Body of pancreas (tissue), 4 donors: ENCODE results near the gene TTC28. TPM values are rescaled to one million over a fixed set of nuclear protein-coding genes. Genes with fewer than 3 reads are reported as not detected.
"Not testable (repeated sequence)": the region's sequence is repeated elsewhere in the genome, so short reads cannot be mapped to it uniquely, and the experiment has no call there.

Experiments used
- ATAC-seq: fragments of 150-250 bp; one replicate; pipeline ENCODE4 v1.9.1; 2016
- DNase-seq, 4 donors: peaks; one replicate each; pipeline ENCODE4 v3.0.0-alpha.2; 2019
- H3K27ac ChIP-seq, 4 donors: fragments of 200-600 bp; sonication (generic); 1 replicate in 3 of 4; 2 replicates in 1 of 4; pipeline versions ENCODE4 v1.5.1 to v1.6.1; 2016 to 2019; ENCODE audit warnings: mild to moderate bottlenecking in 1 of 4, mixed read lengths in 1 of 4, moderate library complexity in 1 of 4
- H3K27me3 ChIP-seq, 2 donors: fragments of 200-600 bp; sonication (generic); one replicate each; pipeline ENCODE4 v1.6.0; 2016; ENCODE audit warnings: mild to moderate bottlenecking in 1 of 2
- H3K36me3 ChIP-seq, 2 donors: fragments of 200-600 bp; sonication (generic); replicated peaks in 1 of 2; 2 replicates each; pipeline ENCODE4 v1.5.1; 2016; ENCODE audit warnings: low read depth in 2 of 2; ENCODE audit not compliant: insufficient read depth in 1 of 2
- H3K4me1 ChIP-seq: fragments of 200-600 bp; sonication (generic); one replicate; pipeline ENCODE4 v1.6.0; 2016
- H3K4me3 ChIP-seq, 2 donors: fragments of 200-600 bp; sonication (generic); 1 replicate in 1 of 2; 2 replicates in 1 of 2; pipeline ENCODE4 v1.5.1; 2016 to 2019
- H3K9me3 ChIP-seq, 3 donors: fragments of 200-600 bp; sonication (generic); 1 replicate in 2 of 3; 2 replicates in 1 of 3; pipeline ENCODE4 v1.5.1; 2016
- CTCF ChIP-seq, 7 experiments: fragments of 450-650 bp in 4 of 7; fragments of 200-600 bp in 3 of 7; sonication (generic) in 3 of 7; IDR thresholded peaks; one replicate each; pipeline ENCODE4 v1.5.1; 2016 to 2019; ENCODE audit warnings: antibody characterized with exemption in 7 of 7
- POLR2A ChIP-seq, 3 donors: fragments of 450-650 bp; IDR thresholded peaks; one replicate each; pipeline ENCODE4 v1.6.1; 2016; ENCODE audit warnings: antibody characterized with exemption in 3 of 3, mild to moderate bottlenecking in 2 of 3
- WGBS, 2 donors: methylation state at CpG; one replicate each; pipeline ENCODE4 v1.1.5; 2017; 5-methylcytosine and 5-hydroxymethylcytosine counted together
- intact Hi-C: fragments of 100-400 bp; cut with DNase I; formaldehyde crosslinking; loops from one replicate; pipeline ENCODE4 v1.15.1; 2023
- total RNA-seq, 2 donors: library from RNA; depleted of rRNA; stranded (reverse); fragments of >200 nt; gene quantifications; one replicate each; pipeline ENCODE4 v1.1.0, GENCODE V29; 2016

Gene TTC28
- total RNA-seq, 2 donors from 2014 or later: 21.0 to 87.3 TPM

- H3K9me3 ChIP-seq: no peaks in the 10 kb centered on the region
- ATAC-seq (no peak), DNase-seq (no peak)
- H3K27ac ChIP-seq: no peak overlapping the region
- WGBS, 2 donors: 75 to 84% methylated on average over 3 of the region's 3 CpGs
- H3K4me1 ChIP-seq: no peaks in the 10 kb centered on the region
- no peak overlapping the region for H3K4me3 ChIP-seq
- no peaks in the 10 kb centered on the region for H3K27me3 ChIP-seq
- intact Hi-C loops: no loop called here
- TF ChIP-seq CTCF (IDR thresholded peaks at IDR 0.05): no peak
- no peak for TF ChIP-seq POLR2A (IDR thresholded peaks at IDR 0.05)
- H3K36me3 ChIP-seq: no peaks in the 10 kb centered on the region
Observed at GRCh38 chr22:28710576-28711191, 31.0 kb upstream of the TTC28 start.

- no peaks in the 10 kb centered on the region for H3K36me3 ChIP-seq
- ATAC-seq (no peak), DNase-seq (no peak)
- H3K4me3 ChIP-seq: no peak overlapping the region
- H3K4me1 ChIP-seq: no peaks in the 10 kb centered on the region
- H3K27me3 ChIP-seq: no peaks in the 10 kb centered on the region
- H3K9me3 ChIP-seq: no peaks in the 10 kb centered on the region
- TF ChIP-seq POLR2A (IDR thresholded peaks at IDR 0.05): no peak
- TF ChIP-seq CTCF (IDR thresholded peaks at IDR 0.05): no peak
- intact Hi-C loops: no loop called here
- no peak overlapping the region for H3K27ac ChIP-seq
Observed at GRCh38 chr22:28710107-28710506, 30.5 kb upstream of the TTC28 start.

- H3K27me3 ChIP-seq: no peaks in the 10 kb centered on the region
- no peak for DNase-seq
- TF ChIP-seq CTCF (IDR thresholded peaks at IDR 0.05) (no peak), POLR2A (IDR thresholded peaks at IDR 0.05) (no peak)
- no peaks in the 10 kb centered on the region for H3K4me1 ChIP-seq
- no peaks in the 10 kb centered on the region for H3K9me3 ChIP-seq
- no peak for ATAC-seq
- no peaks in the 10 kb centered on the region for H3K36me3 ChIP-seq
- H3K4me3 ChIP-seq: no peak overlapping the region
- no peak overlapping the region for H3K27ac ChIP-seq
- WGBS, 2 donors: 95 to 96% methylated on average over 6 of the region's 6 CpGs
- intact Hi-C loops: no loop called here
Observed at GRCh38 chr22:28706845-28707244, 27.2 kb upstream of the TTC28 start.

DNA sequence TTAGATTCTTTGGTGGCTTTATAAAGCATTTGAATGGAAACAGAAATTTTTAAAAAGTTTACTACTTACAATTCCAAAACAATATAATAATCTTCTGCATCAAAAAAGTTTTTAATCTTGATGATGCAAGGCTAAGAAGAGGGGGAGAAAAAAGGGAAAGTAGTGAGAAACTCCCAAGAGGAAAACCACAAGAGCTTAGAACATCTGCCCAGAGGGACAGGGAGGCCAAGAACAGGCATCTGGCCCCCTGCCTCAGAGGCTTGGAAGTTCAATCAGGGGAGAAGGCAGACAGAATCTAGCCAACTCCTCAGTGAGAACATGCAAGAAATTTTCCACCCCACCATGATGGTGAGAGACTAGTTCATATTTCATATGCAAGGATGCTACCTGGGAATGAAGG lies 23.8 kb upstream of the TTC28 start:
- Histone ChIP-seq H3K27me3 (no peaks in the 10 kb centered on the region), H3K27ac (no peak overlapping the region), H3K36me3 (no peaks in the 10 kb centered on the region), H3K4me1 (no peaks in the 10 kb centered on the region), H3K4me3 (no peak overlapping the region), H3K9me3 (no peaks in the 10 kb centered on the region)
- ATAC-seq (no peak), DNase-seq (no peak)
- no peak for TF ChIP-seq POLR2A (IDR thresholded peaks at IDR 0.05)
- no peak for TF ChIP-seq CTCF (IDR thresholded peaks at IDR 0.05)
- intact Hi-C loops: no loop called here

GRCh38 chr22:28702891-28703290 lies 23.3 kb upstream of the TTC28 start:
- WGBS, 2 donors: 87 to 98% methylated on average over 2 of the region's 2 CpGs

DNA sequence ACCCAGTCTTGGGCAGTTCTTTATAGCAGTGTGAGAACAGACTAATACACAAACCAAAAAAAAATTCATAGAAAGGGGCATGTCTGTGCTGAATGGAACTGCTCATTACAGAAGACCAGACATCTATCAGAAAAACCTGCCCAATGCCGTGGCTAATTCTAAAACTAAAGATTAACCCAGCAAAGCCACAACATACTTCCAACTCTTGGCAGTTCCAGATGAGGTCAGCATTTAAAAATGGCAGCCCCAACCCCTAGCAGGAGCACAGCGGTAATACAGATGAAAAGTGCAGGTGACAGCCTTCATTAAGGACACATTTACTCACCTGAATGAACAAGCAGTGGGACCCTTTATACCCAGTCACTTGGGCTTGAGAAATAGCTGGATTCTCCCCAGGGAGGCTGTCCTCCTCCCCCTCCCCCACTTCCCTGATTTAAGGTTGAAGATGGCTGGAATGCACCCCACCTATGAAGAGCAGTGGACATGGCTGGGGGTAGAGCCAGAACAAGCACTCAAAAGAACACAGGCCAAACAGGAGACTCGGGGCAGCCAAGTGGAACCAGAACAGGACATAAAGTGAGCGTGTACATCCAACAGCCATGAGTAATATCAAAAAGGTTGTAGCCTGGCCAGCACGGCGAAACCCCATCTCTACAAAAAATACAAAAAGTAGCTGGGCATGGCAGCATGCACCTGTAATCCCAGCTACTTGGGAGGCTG lies 13.6 kb upstream of the TTC28 start:
- WGBS, 2 donors: 95 to 96% methylated on average over 6 of the region's 6 CpGs
- H3K4me1 ChIP-seq, ATAC-seq, H3K36me3 ChIP-seq, H3K27ac ChIP-seq, DNase-seq, H3K27me3 ChIP-seq, H3K4me3 ChIP-seq, H3K9me3 ChIP-seq, intact Hi-C loops: not testable (repeated sequence)

More at GRCh38 chr22:28702891-28703290, 23.3 kb upstream of the TTC28 start:
- H3K4me1 ChIP-seq: no peaks in the 10 kb centered on the region
- TF ChIP-seq POLR2A (IDR thresholded peaks at IDR 0.05): no peak
- no peak for TF ChIP-seq CTCF (IDR thresholded peaks at IDR 0.05)
- no peaks in the 10 kb centered on the region for H3K36me3 ChIP-seq
- H3K4me3 ChIP-seq: no peak overlapping the region
- intact Hi-C loops: no loop called here
- ATAC-seq (no peak), DNase-seq (no peak)
- no peaks in the 10 kb centered on the region for H3K27me3 ChIP-seq
- H3K27ac ChIP-seq: no peak overlapping the region
- no peaks in the 10 kb centered on the region for H3K9me3 ChIP-seq

GRCh38 chr22:28689796-28690195 lies 10.2 kb upstream of the TTC28 start:
- H3K27ac ChIP-seq, H3K36me3 ChIP-seq, H3K4me3 ChIP-seq, DNase-seq, H3K27me3 ChIP-seq, H3K9me3 ChIP-seq, ATAC-seq, H3K4me1 ChIP-seq, intact Hi-C loops: not testable (repeated sequence)
- 90 to 97% methylated on average over 2 of the region's 2 CpGs for WGBS, 2 donors
